Measurements from ENCODE around the gene GNAO1.

GRCh38 chr16:56279914-56280313, 88.6 kb downstream of the GNAO1 start:
- TF ChIP-seq CTCF (conservative IDR thresholded peaks at IDR 0.05; ENCODE audit: low read depth, low read length) (no peak), EZH2 (IDR thresholded peaks at IDR 0.05; ENCODE audit: borderline replicate concordance, low read depth, low read length, poor library complexity, severe bottlenecking) (no peak)
